Upper lobe of left lung (tissue), 4 donors: ENCODE measurements around the gene STRIP1.

Experiments used
- EP300 ChIP-seq, 4 donors: sonication (generic); formaldehyde crosslinking; IDR thresholded peaks; one replicate each; pipeline ENCODE4 v1.5.1; 2017; ENCODE audit warnings: antibody characterized with exemption in 4 of 4, control low read depth in 2 of 4
- POLR2AphosphoS5 ChIP-seq, 2 donors: sonication (generic); formaldehyde crosslinking; IDR thresholded peaks; one replicate each; pipeline ENCODE4 v1.5.1; 2017; ENCODE audit warnings: antibody characterized with exemption in 2 of 2

- TF ChIP-seq POLR2AphosphoS5 (IDR thresholded peaks at IDR 0.05): no peak
- no peak for TF ChIP-seq EP300 (IDR thresholded peaks at IDR 0.05)
These were observed 43.0 kb upstream of the STRIP1 start for GRCh38 chr1:109991400-109991925.
